Dedifferentiated amniotic fluid mesenchymal stem cell (primary cell): ENCODE data around the gene PRSS2.

Experiments
- DNase-seq: peaks from one replicate; pipeline ENCODE4 v3.0.0-alpha.2; 2016; ENCODE audit errors: extremely low spot score

Gene PRSS2

GRCh38 chr7:142787034-142787768, 16.4 kb downstream of the PRSS2 start:
- DNase-seq: no peak

- no peak for DNase-seq
Measured at GRCh38 chr7:142787783-142788182, 17.0 kb downstream of the PRSS2 start.

- DNase-seq: no peak
Measured at GRCh38 chr7:142788303-142789289, 17.8 kb downstream of the PRSS2 start.

GRCh38 chr7:142789441-142789840, 18.7 kb downstream of the PRSS2 start:
- DNase-seq: no peak

- no peak for DNase-seq
Measured at GRCh38 chr7:142790056-142790455, 19.3 kb downstream of the PRSS2 start.

- DNase-seq: no peak
Measured at GRCh38 chr7:142790555-142790954, 19.8 kb downstream of the PRSS2 start.

- no peak for DNase-seq
Measured at GRCh38 chr7:142791502-142791901, 20.7 kb downstream of the PRSS2 start.

GRCh38 chr7:142792129-142792528, 21.4 kb downstream of the PRSS2 start:
- no peak for DNase-seq

- DNase-seq: no peak
Measured at GRCh38 chr7:142792593-142792992, 21.8 kb downstream of the PRSS2 start.

- DNase-seq: no peak
Measured at GRCh38 chr7:142793156-142793555, 22.4 kb downstream of the PRSS2 start.

GRCh38 chr7:142795339-142795863, 24.6 kb downstream of the PRSS2 start:
- no peak for DNase-seq

GRCh38 chr7:142796001-142796500, 25.3 kb downstream of the PRSS2 start:
- DNase-seq: no peak

GRCh38 chr7:142796501-142797390, 26.0 kb downstream of the PRSS2 start:
- no peak for DNase-seq

GRCh38 chr7:142797391-142798377, 26.9 kb downstream of the PRSS2 start:
- DNase-seq: no peak

GRCh38 chr7:142798451-142799436, 28.0 kb downstream of the PRSS2 start:
- DNase-seq: no peak

GRCh38 chr7:142799437-142799835, 28.7 kb downstream of the PRSS2 start:
- no peak for DNase-seq

GRCh38 chr7:142800088-142800487, 29.3 kb downstream of the PRSS2 start:
- no peak for DNase-seq

- DNase-seq: no peak
Measured at GRCh38 chr7:142800699-142801260, 30.0 kb downstream of the PRSS2 start.
